HepG2 (cell line): ENCODE measurements around the gene XCL2.

Experiments used
- ERF ChIP-seq: IDR thresholded peaks from 2 replicates; pipeline ENCODE4 v1.6.1; 2018; ENCODE audit warnings: missing biosample characterization, missing genetic modification reagents
- EZH2 ChIP-seq: conservative IDR thresholded peaks from 2 replicates; pipeline ENCODE4 v1.6.1; 2012; ENCODE audit warnings: mild to moderate bottlenecking, low read depth, low read length, moderate library complexity
- TF ChIP-seq, protein P1 (sequence below): sonication (generic); formaldehyde crosslinking; IDR thresholded peaks from 2 replicates; pipeline ENCODE4 v1.8.1; 2023; ENCODE audit warnings: mild to moderate bottlenecking, moderate library complexity, missing genetic modification reagents

DNA sequence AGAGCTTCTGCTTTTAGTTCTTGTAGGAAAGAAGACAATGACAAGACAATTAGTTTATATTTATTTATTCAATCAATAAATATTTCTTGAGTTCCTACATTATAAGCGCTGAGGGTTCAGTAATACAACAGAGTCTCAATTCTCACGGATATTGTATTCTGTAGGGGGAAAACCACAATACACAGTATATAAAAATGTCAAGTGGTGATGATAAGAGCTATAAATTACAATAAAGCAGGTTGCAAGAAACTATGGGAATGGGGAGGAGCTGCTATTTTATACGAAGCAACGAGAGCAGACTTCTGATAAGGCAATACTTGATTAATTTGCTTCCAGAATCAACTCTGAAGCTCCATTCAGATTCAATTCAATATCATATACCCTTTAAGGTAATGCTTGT is 22.0 kb upstream of the XCL2 start:
- TF ChIP-seq, protein P1, sequence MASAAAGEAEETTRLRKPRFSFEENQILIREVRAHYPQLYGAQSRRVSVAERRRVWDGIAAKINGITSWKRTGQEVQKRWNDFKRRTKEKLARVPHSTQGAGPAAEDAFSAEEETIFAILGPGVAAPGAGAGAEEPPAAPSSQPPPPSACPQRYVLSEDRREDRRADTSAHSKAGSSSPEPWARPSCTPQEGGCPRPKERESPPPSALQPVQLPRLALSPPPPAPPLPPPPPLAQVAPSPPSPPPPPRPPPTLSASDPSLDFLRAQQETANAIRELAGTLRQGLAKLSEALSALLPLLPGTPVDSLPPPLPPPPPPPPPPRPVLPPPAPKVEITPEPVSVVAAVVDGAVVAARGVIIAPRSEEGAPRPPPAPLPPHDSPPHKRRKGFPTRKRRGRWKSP (CRISPR knock-in tag): no peak
- TF ChIP-seq EZH2 (no peak), ERF (CRISPR knock-in tag) (no peak)
